Measurements from ENCODE around the gene AKR1C1. TPM values are rescaled to one million over a fixed set of nuclear protein-coding genes. Genes with fewer than 3 reads are reported as not detected.

Gene AKR1C1
- total and polyA plus RNA-seq, 2 of the 4 experiments (the other 2 are of a cell fraction) = 5.0 to 5.4 TPM

DNA sequence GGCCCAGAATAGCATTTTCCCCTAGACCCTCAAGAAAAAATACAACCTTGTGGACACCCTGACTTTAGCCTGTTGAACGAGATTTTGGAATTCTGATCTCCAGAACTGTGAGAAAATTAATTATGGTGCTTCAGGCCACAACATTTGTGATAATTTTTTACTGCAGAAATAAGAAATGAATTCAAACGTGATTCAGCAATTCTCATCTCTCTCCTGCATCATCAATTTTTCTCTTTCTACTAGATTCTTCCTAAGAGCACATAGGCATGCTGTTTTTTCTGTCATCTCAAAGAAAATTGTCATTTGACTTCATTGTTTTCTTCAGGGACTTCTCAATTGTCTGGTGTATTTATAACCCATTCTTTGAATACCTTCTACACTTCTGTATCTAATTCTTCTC is 49.4 kb downstream of the AKR1C1 start:
- Histone ChIP-seq H2BK5ac (ENCODE audit: low read depth, low read length, poor library complexity, severe bottlenecking) (no peak overlapping the region), H3K56ac (ENCODE audit: extremely low read depth, insufficient read depth, low read length) (no peak overlapping the region), H3K4me3 (ENCODE audit: insufficient read depth, low read depth, low read length) (no peak overlapping the region), H3K23ac (ENCODE audit: low read depth, low read length) (no peak overlapping the region), H4K20me1 (ENCODE audit: insufficient read depth, low read length) (no peaks in the 10 kb centered on the region), H2AFZ (replicated peaks; ENCODE audit: low read length, poor library complexity) (no peak overlapping the region), H2AK9ac (replicated peaks; ENCODE audit: low read depth, low read length, poor library complexity) (no peak overlapping the region), H3K14ac (replicated peaks; ENCODE audit: low read depth, low read length) (no peak overlapping the region), H3K4me2 (ENCODE audit: low read depth, low read length) (no peak overlapping the region), H3K18ac (ENCODE audit: low read depth, low read length) (no peak overlapping the region), H3K27ac (ENCODE audit: insufficient read depth, low read length) (no peak overlapping the region), H3K4me1 (ENCODE audit: control insufficient read depth, insufficient read depth, low read length) (no peaks in the 10 kb centered on the region), H2AK5ac (ENCODE audit: low read depth, low read length) (no peak overlapping the region), H4K8ac (ENCODE audit: low read depth in 2 of 2, low read length in 2 of 2) (no peak overlapping the region), H3K4ac (ENCODE audit: low read depth, low read length) (no peak overlapping the region), H3K9me1 (ENCODE audit: insufficient read depth, low read length) (no peaks in the 10 kb centered on the region), H3K9ac (ENCODE audit: low read depth, low read length) (no peak overlapping the region), H4K5ac (ENCODE audit: low read depth, low read length) (no peak overlapping the region), H2BK20ac (ENCODE audit: low read depth, low read length) (no peak overlapping the region), H2BK15ac (ENCODE audit: low read depth, low read length) (no peak overlapping the region), H3K27me3 (ENCODE audit: control insufficient read depth, insufficient read depth, low read length) (peaks cover 2% of the 10 kb centered on the region), H3K9me3 (ENCODE audit: control insufficient read depth, insufficient read depth, low read length) (no peaks in the 10 kb centered on the region), H3K36me3 (ENCODE audit: control insufficient read depth, insufficient read depth, low read length) (no peaks in the 10 kb centered on the region), H2BK120ac (ENCODE audit: low read depth, low read length) (no peak overlapping the region), H3K79me1 (ENCODE audit: low read depth in 1 of 2, low read length in 2 of 2) (no peaks in the 10 kb centered on the region; a peak in 1 of 4 replicates), H4K91ac (ENCODE audit: insufficient read depth, low read depth, low read length) (no peak overlapping the region)
- CTCF ChIA-PET = no interaction called here
- no TSS peak for BruUV-seq (replicated peaks)
- TF ChIP-seq SMC3 (IDR thresholded peaks at IDR 0.05; ENCODE audit: low read depth, low read length) (no peak), MAFK (IDR thresholded peaks at IDR 0.05; ENCODE audit: low read depth, low read length) (no peak), FOS (IDR thresholded peaks at IDR 0.05; ENCODE audit: low read depth, low read length) (no peak), RFX5 (IDR thresholded peaks at IDR 0.05; ENCODE audit: low read depth, low read length) (no peak), CHD1 (IDR thresholded peaks at IDR 0.05; ENCODE audit: low read depth, low read length) (no peak), RAD21 (IDR thresholded peaks at IDR 0.05; ENCODE audit: low read length) (no peak), CEBPB (IDR thresholded peaks at IDR 0.05; ENCODE audit: low read depth, low read length) (no peak), RCOR1 (IDR thresholded peaks at IDR 0.05; ENCODE audit: insufficient replicate concordance, low read length) (no peak)
- TF ChIP-seq, protein P1, sequence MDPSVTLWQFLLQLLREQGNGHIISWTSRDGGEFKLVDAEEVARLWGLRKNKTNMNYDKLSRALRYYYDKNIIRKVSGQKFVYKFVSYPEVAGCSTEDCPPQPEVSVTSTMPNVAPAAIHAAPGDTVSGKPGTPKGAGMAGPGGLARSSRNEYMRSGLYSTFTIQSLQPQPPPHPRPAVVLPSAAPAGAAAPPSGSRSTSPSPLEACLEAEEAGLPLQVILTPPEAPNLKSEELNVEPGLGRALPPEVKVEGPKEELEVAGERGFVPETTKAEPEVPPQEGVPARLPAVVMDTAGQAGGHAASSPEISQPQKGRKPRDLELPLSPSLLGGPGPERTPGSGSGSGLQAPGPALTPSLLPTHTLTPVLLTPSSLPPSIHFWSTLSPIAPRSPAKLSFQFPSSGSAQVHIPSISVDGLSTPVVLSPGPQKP (IDR thresholded peaks at IDR 0.05; ENCODE audit: borderline replicate concordance, low read depth, low read length) = no peak
- TF ChIP-seq, protein P2, sequence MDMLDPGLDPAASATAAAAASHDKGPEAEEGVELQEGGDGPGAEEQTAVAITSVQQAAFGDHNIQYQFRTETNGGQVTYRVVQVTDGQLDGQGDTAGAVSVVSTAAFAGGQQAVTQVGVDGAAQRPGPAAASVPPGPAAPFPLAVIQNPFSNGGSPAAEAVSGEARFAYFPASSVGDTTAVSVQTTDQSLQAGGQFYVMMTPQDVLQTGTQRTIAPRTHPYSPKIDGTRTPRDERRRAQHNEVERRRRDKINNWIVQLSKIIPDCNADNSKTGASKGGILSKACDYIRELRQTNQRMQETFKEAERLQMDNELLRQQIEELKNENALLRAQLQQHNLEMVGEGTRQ (IDR thresholded peaks at IDR 0.05; ENCODE audit: low read depth, low read length) = no peak
- TF ChIP-seq, protein P3, sequence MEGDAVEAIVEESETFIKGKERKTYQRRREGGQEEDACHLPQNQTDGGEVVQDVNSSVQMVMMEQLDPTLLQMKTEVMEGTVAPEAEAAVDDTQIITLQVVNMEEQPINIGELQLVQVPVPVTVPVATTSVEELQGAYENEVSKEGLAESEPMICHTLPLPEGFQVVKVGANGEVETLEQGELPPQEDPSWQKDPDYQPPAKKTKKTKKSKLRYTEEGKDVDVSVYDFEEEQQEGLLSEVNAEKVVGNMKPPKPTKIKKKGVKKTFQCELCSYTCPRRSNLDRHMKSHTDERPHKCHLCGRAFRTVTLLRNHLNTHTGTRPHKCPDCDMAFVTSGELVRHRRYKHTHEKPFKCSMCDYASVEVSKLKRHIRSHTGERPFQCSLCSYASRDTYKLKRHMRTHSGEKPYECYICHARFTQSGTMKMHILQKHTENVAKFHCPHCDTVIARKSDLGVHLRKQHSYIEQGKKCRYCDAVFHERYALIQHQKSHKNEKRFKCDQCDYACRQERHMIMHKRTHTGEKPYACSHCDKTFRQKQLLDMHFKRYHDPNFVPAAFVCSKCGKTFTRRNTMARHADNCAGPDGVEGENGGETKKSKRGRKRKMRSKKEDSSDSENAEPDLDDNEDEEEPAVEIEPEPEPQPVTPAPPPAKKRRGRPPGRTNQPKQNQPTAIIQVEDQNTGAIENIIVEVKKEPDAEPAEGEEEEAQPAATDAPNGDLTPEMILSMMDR (conservative IDR thresholded peaks at IDR 0.05; ENCODE audit: low read depth, low read length) = no peak
- intact Hi-C loops (cut with micrococcal nuclease) = no loop called here
- in situ Hi-C loops (cut with MboI; ENCODE audit: low sequenced_read_pairs) = no loop called here
- DNase-seq (no peak), ATAC-seq (ENCODE audit: low read depth) (no peak)
- dilution Hi-C loops (cut with HindIII; ENCODE audit: low sequenced_read_pairs, unreplicated experiment) = no loop called here
- POLR2A ChIA-PET (ENCODE audit: unreplicated experiment) = no interaction called here
- WGBS, 2 experiments (ENCODE audit: extremely low coverage in 2 of 2, insufficient read length in 1 of 2) = no CpG with 5 or more reads among the region's 2 CpGs

Measured in IMR-90 (cell line).